CD4-positive, alpha-beta T cell treated with Interleukin-6 at 100 ng/mL for 8 hours (primary cell): Measurements from ENCODE around the gene PRR27.
"Not testable (repeated sequence)": the region's sequence is repeated elsewhere in the genome, so short reads cannot be mapped to it uniquely, and the experiment has no call there.

Source experiments
- DNase-seq: peaks from one replicate; pipeline ENCODE4 v3.0.0-alpha.2; 2020; ENCODE audit warnings: mixed read lengths, low spot score

The PRR27 gene

DNA sequence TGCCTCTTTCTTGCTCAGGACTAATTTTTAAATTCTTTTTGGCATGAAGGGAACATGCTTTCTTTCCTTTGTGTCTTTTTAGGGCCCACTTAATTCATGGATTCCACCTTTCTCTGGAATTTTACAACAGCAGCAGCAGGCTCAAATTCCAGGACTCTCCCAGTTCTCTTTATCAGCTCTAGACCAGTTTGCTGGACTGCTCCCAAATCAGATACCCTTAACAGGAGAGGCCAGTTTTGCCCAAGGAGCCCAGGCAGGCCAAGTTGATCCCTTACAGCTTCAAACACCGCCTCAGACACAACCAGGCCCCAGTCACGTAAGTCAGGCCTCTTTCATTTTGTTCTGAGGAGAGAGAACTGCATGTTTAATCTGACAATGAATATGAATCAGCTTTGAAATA is 43.8 kb downstream of the PRR27 start:
- DNase-seq = no peak

DNA sequence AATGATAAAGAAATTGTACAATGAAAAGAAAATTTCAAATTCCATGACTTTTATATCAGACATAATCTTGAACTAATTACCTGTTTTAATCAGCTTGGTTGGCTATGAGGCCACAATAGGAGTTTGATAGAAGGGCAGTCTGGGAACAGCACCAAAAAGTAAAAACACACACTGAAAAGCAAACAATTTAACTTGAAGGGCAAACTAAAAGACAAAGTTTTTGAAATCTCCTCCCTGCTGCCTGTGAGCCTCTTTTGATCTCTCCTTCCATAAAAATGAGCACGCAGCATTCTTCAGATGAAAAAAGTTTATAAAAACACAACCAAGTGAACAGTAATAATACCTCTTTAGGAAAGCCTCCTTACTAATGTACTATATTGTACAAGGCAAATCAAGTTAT is 49.6 kb downstream of the PRR27 start:
- DNase-seq = no peak

DNA sequence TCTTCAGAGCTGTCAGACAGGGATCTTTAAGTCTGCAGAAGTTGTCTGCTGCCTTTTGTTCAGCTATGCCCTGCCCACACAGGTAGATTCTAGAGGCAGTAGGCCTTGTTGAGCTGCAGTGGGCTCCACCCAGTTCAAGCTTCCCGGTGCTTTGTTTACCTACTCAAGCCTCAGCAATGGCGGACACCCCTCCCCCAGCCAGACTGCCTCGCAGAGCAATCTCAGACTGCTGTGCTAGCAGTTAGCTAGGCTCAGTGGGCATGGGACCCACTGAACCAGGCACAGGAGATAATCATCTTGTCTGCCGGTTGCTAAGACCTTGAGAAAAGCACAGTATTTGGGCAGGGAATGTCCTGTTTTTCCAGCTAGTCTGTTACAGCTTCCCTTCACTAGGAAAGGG is 58.7 kb downstream of the PRR27 start:
- not testable (repeated sequence) for DNase-seq
